ENCODE measurements around the gene RANBP2.
A peak's percentile ranks its signal among the peaks of the same experiment; 100 is the strongest.
"Not testable (repeated sequence)": the region's sequence is repeated elsewhere in the genome, so short reads cannot be mapped to it uniquely, and the experiment has no call there.

RANBP2 gene

DNA sequence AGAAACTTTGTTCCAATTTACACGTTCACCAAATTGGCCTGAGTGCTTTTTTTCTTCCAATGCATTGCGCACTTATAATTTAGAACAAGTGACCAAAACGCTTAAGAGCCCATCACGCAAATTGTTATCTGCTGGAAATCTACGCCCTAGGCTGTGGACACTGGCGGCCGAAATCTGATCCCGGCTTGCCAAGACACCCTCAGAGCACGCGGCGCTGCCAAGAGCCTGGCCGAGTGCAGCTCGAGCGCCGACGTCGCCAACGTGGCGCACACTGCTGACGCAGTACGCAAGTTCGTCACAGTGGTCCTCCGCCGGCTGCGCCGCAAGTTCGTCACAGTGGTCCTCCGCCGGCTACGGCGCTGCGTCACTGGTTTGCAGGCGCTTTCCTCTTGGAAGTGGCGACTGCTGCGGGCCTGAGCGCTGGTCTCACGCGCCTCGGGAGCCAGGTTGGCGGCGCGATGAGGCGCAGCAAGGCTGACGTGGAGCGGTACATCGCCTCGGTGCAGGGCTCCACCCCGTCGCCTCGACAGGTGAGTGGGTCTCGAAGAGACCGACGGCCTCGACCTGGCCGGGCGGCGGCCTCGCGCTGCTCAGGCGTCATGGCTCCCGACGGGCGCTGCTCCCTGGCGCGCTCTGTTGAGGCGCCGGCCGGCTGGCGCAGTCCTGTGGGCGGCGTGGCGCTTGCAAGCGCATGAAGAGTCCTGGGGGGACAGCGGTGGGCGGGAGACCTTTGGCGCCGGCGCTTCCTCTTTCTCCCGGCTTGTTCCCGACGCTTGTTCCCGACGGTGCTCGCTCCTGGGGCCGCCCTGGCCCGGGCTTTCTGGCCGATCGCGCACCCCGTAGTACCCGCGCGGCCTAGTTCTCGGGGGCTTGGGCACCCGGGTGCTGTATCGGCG, at the start of gene RANBP2:
Gene RANBP2 (plus strand): TSS at position 334 of the 896 bp plus-strand sequence. CDS start 125 bp downstream, at position 459.
- H3K9ac ChIP-seq (ENCODE audit: low read length): peak within 1 kb of the TSS; percentile 94
- no peaks in the 10 kb centered on the region for H3K4me1 ChIP-seq (ENCODE audit: control insufficient read depth, insufficient read depth, low read length)
- peak within 1 kb of the TSS; percentile 95 for H3K4me3 ChIP-seq (ENCODE audit: low read length)
- peak within 1 kb of the TSS; percentile 98 for H3K27ac ChIP-seq (ENCODE audit: low read depth, low read length)
- H3K27me3 ChIP-seq (ENCODE audit: control insufficient read depth, insufficient read depth, low read length): no peaks in the 10 kb centered on the region
- H3K36me3 ChIP-seq (ENCODE audit: control insufficient read depth, insufficient read depth, low read length): no peaks in the 10 kb centered on the region

DNA sequence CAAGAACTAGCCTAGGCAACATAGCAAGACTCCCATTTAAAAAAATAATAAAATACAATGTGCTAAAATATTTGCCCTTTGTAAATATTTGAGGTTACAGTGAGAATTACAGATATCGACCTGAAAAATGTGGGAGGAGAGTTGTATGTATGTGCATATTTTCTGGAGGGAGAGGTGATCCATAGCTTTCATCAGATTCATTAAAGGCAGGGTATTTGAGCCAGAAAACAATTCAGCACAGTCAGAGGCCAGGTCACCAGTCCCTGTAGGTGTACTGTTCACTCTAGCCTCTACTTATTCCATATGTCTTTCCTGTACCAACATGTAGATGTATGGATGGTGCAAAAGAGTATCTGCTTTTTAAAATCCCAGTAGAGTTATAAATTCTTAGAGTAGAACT, 49.0 kb upstream of the RANBP2 start:
- not testable (repeated sequence) for H3K9ac ChIP-seq (ENCODE audit: low read length); H3K4me3 ChIP-seq (ENCODE audit: low read length); H3K27me3 ChIP-seq (ENCODE audit: control insufficient read depth, insufficient read depth, low read length); H3K4me1 ChIP-seq (ENCODE audit: control insufficient read depth, insufficient read depth, low read length); H3K36me3 ChIP-seq (ENCODE audit: control insufficient read depth, insufficient read depth, low read length); H3K27ac ChIP-seq (ENCODE audit: low read depth, low read length)

DNA sequence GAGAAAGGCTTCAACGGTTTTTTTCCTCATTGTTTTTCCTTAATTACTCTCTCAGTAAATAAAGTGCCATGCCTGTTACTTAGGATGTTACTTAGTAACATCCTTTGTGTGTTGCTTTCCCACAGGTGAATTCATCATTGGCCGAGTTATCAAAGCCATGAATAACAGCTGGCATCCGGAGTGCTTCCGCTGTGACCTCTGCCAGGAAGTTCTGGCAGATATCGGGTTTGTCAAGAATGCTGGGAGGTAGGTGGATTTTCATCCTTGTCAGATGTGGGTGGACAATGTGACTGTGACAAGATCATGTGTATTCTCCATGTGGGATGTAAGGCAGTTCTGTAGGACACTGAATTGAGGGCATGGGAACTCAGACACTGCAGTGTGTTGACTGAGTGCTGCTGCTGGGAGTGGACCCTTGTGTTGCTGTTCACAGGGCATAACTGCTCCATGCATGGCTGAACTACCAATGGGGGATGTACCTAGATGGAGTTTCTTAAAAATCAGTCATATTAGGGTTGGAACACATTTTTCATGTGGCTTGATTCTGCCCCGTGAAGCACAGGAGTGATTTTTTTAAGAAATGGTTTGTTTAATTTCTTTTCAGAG, 47.0 kb upstream of the RANBP2 start:
- H3K36me3 ChIP-seq (ENCODE audit: control insufficient read depth, insufficient read depth, low read length); H3K9ac ChIP-seq (ENCODE audit: low read length); H3K4me3 ChIP-seq (ENCODE audit: low read length); H3K4me1 ChIP-seq (ENCODE audit: control insufficient read depth, insufficient read depth, low read length); H3K27ac ChIP-seq (ENCODE audit: low read depth, low read length); H3K27me3 ChIP-seq (ENCODE audit: control insufficient read depth, insufficient read depth, low read length): not testable (repeated sequence)

DNA sequence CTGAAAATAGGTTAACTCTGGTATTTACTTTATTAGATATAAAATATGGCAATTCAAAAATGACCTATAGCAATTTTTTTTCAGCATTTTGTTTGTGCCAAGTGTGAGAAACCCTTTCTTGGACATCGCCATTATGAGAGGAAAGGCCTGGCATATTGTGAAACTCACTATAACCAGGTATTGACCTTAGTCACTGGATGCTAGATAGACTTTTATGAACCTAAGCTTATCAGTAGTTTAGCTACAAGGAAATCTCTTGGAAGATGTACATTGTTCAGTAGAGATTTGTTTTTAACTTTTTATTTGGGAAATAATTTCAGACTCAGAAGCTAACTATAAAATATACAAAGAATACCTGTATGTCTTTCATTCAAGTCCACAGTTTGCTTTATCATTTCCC, 42.8 kb upstream of the RANBP2 start:
- H3K4me1 ChIP-seq (ENCODE audit: control insufficient read depth, insufficient read depth, low read length); H3K36me3 ChIP-seq (ENCODE audit: control insufficient read depth, insufficient read depth, low read length); H3K27ac ChIP-seq (ENCODE audit: low read depth, low read length); H3K9ac ChIP-seq (ENCODE audit: low read length); H3K4me3 ChIP-seq (ENCODE audit: low read length); H3K27me3 ChIP-seq (ENCODE audit: control insufficient read depth, insufficient read depth, low read length): not testable (repeated sequence)

DNA sequence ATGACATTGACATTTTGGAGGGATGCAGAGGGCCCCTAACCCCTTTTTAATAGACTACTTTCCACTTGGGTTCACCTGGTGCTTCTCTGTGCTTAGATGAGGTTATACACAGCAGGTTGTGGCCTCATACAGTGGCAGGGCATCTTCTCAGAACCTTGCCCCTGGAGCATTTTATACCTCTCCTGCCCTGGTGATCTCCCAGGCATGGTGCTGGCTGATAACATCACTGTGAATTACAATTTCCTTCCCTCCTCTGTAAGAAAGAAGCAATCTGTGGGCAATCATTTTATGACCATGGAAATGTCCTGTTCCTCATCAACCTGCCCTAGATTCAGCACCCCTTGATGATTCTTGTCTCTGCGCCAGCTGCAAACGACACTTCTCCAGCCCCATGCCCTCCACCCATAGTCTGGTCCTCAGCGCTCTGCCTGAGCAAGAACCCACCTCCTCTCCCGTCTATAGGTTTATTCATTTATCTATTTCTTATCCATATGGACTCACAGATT, 42.0 kb upstream of the RANBP2 start:
- H3K27ac ChIP-seq (ENCODE audit: low read depth, low read length); H3K36me3 ChIP-seq (ENCODE audit: control insufficient read depth, insufficient read depth, low read length); H3K4me1 ChIP-seq (ENCODE audit: control insufficient read depth, insufficient read depth, low read length); H3K27me3 ChIP-seq (ENCODE audit: control insufficient read depth, insufficient read depth, low read length); H3K9ac ChIP-seq (ENCODE audit: low read length); H3K4me3 ChIP-seq (ENCODE audit: low read length): not testable (repeated sequence)

DNA sequence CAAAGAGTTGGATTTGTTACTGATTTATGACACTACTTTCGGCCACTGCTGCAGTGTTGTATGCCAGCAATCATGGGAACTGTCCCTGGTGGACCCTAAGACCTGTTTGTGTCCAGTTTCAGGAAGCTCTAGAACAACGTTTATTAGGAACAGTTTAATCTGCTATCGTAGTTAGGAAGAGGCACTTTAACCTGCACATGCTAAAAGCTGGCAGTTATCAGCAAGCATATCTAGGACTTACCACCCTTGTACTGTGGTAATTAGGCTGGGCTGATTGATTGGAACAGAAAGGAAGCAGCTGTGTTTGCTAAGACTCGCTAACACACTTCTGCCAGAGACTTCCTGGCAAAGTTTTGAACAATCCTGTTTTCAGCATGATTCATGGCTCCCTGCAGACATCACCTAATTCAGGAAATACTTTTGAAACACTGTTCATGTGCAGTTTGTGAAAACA, 41.1 kb upstream of the RANBP2 start:
- not testable (repeated sequence) for H3K9ac ChIP-seq (ENCODE audit: low read length); H3K36me3 ChIP-seq (ENCODE audit: control insufficient read depth, insufficient read depth, low read length); H3K27ac ChIP-seq (ENCODE audit: low read depth, low read length); H3K4me1 ChIP-seq (ENCODE audit: control insufficient read depth, insufficient read depth, low read length); H3K4me3 ChIP-seq (ENCODE audit: low read length); H3K27me3 ChIP-seq (ENCODE audit: control insufficient read depth, insufficient read depth, low read length)

DNA sequence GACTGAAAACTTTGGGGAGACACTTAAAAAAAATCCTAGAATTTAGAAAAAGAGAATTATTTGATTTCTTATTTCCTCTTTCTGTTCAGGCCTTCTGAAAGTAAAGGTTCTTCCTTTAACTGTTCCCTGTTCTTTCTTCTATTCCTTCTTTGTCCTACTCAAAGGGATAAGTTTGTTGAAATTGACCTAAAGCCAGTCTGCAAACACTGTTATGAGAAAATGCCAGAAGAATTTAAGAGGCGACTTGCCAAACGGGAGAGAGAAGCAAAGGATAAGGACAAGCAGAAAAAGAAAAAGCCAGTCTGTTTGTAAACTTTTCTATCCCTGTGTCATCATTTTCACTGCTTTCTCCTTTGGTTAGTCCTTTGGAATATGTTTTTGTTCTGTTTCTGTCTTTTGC, 38.5 kb upstream of the RANBP2 start:
- H3K9ac ChIP-seq (ENCODE audit: low read length); H3K36me3 ChIP-seq (ENCODE audit: control insufficient read depth, insufficient read depth, low read length); H3K27ac ChIP-seq (ENCODE audit: low read depth, low read length); H3K4me3 ChIP-seq (ENCODE audit: low read length); H3K27me3 ChIP-seq (ENCODE audit: control insufficient read depth, insufficient read depth, low read length); H3K4me1 ChIP-seq (ENCODE audit: control insufficient read depth, insufficient read depth, low read length): not testable (repeated sequence)

DNA sequence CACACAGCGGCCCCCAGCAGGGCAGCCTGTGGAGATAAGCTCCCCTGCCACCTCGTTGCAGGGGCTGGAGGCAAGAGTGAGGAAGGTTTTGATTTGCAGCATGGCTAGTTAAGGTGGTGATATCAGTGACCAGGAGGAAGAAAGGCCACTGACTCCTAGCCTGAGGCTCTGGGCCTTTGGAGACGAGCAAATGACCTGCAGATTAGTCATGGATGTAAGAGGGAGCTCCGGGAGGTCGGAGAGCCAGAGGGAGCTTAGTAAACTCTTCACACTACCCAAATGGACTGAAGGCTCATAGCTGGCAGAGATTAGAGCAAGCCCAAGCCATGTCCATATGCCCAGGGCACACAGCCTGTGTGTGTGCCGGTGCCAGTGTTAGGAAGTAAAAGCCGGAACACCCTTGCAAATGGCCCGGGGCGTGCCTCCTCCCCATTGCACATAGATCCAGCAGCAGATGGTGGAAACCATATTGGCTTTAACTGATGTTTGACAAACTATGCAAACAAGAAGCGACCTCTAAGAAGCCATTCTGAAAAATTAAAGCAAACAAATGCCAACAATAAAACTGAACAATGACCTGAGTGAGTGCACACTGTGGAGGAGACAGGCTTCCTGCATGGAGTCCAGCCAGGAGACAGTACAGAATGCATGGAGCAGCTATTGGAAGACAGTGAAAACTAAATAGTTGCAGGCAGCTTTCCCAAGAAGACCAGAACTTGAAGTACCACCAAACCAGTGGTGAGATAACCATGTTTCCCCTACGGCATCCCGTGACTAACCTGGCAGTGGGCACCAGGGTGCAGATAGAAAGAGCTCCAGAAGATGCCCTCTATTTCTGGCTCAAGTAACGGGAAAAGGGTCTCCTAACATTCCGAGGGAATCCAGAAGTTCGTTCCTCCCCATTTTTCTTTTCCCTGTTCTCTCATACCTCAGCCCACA, 30.2 kb upstream of the RANBP2 start:
- not testable (repeated sequence) for H3K9ac ChIP-seq (ENCODE audit: low read length); H3K27me3 ChIP-seq (ENCODE audit: control insufficient read depth, insufficient read depth, low read length); H3K4me1 ChIP-seq (ENCODE audit: control insufficient read depth, insufficient read depth, low read length); H3K4me3 ChIP-seq (ENCODE audit: low read length); H3K36me3 ChIP-seq (ENCODE audit: control insufficient read depth, insufficient read depth, low read length); H3K27ac ChIP-seq (ENCODE audit: low read depth, low read length)

DNA sequence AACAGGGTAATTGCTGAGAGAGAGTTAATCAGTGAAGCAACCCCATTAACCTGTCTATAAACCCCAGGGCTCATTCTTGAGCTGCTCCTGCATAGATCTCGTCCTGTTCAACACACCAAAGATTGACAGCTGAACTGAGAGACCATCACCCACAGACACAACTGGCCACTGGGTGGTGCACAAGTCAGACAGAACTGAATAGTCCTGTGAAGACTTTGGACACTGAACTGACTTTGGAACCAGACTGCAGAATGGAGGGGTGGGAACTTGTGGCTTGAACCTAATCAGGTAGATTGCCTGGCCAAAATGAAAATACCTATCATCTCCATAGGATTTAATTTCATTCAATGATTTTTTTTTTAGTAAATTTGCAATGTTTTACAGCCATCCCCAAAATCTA, 29.3 kb upstream of the RANBP2 start:
- H3K4me1 ChIP-seq (ENCODE audit: control insufficient read depth, insufficient read depth, low read length); H3K36me3 ChIP-seq (ENCODE audit: control insufficient read depth, insufficient read depth, low read length); H3K4me3 ChIP-seq (ENCODE audit: low read length); H3K27ac ChIP-seq (ENCODE audit: low read depth, low read length); H3K27me3 ChIP-seq (ENCODE audit: control insufficient read depth, insufficient read depth, low read length); H3K9ac ChIP-seq (ENCODE audit: low read length): not testable (repeated sequence)

DNA sequence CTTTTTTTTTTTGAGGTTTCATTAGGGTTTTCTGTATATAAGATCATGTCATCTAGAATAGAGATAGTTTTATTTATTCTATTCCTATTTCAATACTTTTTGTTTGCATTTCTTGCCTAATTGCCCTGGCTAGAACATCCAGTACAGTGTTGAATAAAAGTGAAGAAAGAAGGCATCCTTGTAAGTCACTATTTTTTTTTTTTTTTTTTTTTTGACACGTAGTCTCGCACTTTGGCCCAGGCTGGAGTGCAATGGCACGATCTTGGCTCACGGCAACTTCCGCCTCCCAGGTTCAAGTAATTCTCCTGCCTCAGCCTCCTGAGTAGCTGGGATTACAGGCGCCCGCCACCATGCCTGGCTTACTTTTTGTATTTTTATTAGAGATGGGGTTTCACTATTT, 27.8 kb upstream of the RANBP2 start:
- Histone ChIP-seq H3K36me3 (ENCODE audit: control insufficient read depth, insufficient read depth, low read length) (no peaks in the 10 kb centered on the region), H3K27ac (ENCODE audit: low read depth, low read length) (no peak overlapping the region), H3K4me1 (ENCODE audit: control insufficient read depth, insufficient read depth, low read length) (no peaks in the 10 kb centered on the region), H3K9ac (ENCODE audit: low read length) (no peak overlapping the region), H3K27me3 (ENCODE audit: control insufficient read depth, insufficient read depth, low read length) (no peaks in the 10 kb centered on the region), H3K4me3 (ENCODE audit: low read length) (no peak overlapping the region)

DNA sequence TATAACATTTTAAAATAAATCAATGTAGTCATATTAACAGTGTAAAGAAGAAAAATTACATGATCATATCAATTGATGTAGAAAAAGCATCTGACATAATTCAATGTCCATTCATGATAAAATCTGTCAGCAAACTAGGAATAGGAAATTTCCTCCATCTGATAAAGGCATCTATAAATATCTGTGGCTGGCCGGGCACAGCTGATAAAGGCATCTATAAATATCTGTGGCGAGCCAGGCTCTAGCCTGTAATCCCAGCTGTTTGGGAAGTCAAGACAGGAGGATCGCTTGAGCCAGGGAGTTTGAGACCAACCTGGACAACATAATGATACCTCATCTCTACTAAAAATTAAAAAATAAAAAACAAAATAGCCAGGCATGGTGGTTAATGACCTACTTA, 18.1 kb upstream of the RANBP2 start:
- Histone ChIP-seq H3K9ac (ENCODE audit: low read length) (no peak overlapping the region), H3K27me3 (ENCODE audit: control insufficient read depth, insufficient read depth, low read length) (no peaks in the 10 kb centered on the region), H3K4me1 (ENCODE audit: control insufficient read depth, insufficient read depth, low read length) (no peaks in the 10 kb centered on the region), H3K4me3 (ENCODE audit: low read length) (no peak overlapping the region), H3K27ac (ENCODE audit: low read depth, low read length) (no peak overlapping the region), H3K36me3 (ENCODE audit: control insufficient read depth, insufficient read depth, low read length) (no peaks in the 10 kb centered on the region)

DNA sequence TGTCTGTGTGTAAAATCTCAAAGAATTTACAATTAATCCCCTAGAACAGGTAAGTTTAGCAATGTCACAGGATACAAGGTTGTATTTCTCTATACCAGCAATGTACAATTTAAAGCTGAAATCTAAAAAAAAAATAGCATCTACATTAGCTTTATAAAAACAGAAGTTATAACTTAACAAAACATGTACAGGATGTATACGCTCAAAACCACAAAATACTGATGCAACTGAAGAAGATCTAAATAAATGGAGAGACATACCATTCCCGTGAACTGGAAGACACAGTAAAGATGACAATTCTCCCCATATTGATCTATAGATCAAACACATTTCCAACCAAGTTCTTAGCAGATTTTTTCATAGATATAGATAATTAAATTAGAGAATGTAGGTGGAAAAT, 17.5 kb upstream of the RANBP2 start:
- H3K4me1 ChIP-seq (ENCODE audit: control insufficient read depth, insufficient read depth, low read length): no peaks in the 10 kb centered on the region
- no peak overlapping the region for H3K4me3 ChIP-seq (ENCODE audit: low read length)
- no peak overlapping the region for H3K27ac ChIP-seq (ENCODE audit: low read depth, low read length)
- no peak overlapping the region for H3K9ac ChIP-seq (ENCODE audit: low read length)
- H3K27me3 ChIP-seq (ENCODE audit: control insufficient read depth, insufficient read depth, low read length): no peaks in the 10 kb centered on the region
- no peaks in the 10 kb centered on the region for H3K36me3 ChIP-seq (ENCODE audit: control insufficient read depth, insufficient read depth, low read length)

Measured in rectal smooth muscle tissue (tissue), 1 donor.